CD4-positive, alpha-beta T cell treated with Interferon gamma for 1 hour (primary cell): ENCODE data around the gene RBPJL.

Experiments used
- DNase-seq: peaks from one replicate; pipeline ENCODE4 v3.0.0-alpha.2; 2020

RBPJL gene

GRCh38 chr20:45363611-45364492 lies 57.2 kb downstream of the RBPJL start:
- DNase-seq: no peak

GRCh38 chr20:45365444-45365970 lies 58.9 kb downstream of the RBPJL start:
- no peak for DNase-seq

- no peak for DNase-seq
Measured at GRCh38 chr20:45366192-45366591, 59.6 kb downstream of the RBPJL start.

GRCh38 chr20:45366631-45367030 lies 60.0 kb downstream of the RBPJL start:
- no peak for DNase-seq

GRCh38 chr20:45367126-45367525 lies 60.5 kb downstream of the RBPJL start:
- DNase-seq: no peak
